Astrocyte of the cerebellum (primary cell): ENCODE measurements around the gene LTBP3.

Experiments
- DNase-seq: peaks from one replicate; pipeline ENCODE4 v3.0.0-alpha.2; 2011; ENCODE audit warnings: low read depth
- H3K4me3 ChIP-seq: 2 replicates; pipeline ENCODE4 v1.5.1; 2011; ENCODE audit warnings: mild to moderate bottlenecking, low read depth, low read length, moderate library complexity
- CTCF ChIP-seq: IDR thresholded peaks from 2 replicates; pipeline ENCODE4 v1.5.1; 2012; ENCODE audit warnings: low read length, low read depth, moderate library complexity, mild to moderate bottlenecking; ENCODE audit errors: missing control alignments
- in situ Hi-C: cut with HindIII; loops from 2 replicates; pipeline ENCODE4 v1.10.0; 2017; ENCODE audit warnings: low sequenced_read_pairs

LTBP3 gene

GRCh38 chr11:65585396-65586246 lies 27.5 kb upstream of the LTBP3 start:
- no peak overlapping the region for H3K4me3 ChIP-seq
- TF ChIP-seq CTCF: no peak
- in situ Hi-C loops: no loop called here
- DNase-seq: no peak

DNA sequence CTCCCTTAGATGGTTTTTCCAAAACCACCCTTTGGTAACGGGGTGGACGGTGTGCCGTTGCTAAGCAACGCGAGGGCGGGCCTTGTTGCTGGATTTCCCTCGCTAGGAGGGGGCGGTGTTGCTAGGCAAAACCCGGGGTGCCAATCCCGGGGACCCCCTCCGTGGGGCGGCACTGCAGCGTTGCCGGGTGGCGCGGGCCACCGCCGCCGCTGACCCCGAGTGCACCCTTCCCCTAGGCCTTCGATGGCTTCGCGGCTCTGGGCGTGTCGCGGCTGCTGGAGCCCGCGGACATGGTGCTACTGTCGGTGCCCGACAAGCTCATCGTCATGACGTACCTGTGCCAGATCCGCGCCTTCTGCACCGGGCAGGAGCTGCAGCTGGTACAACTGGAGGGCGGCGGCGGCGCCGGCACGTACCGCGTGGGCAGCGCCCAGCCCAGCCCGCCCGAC lies 26.6 kb upstream of the LTBP3 start:
- TF ChIP-seq CTCF: no peak
- no peak overlapping the region for H3K4me3 ChIP-seq
- in situ Hi-C loops: no loop called here
- DNase-seq: no peak

DNA sequence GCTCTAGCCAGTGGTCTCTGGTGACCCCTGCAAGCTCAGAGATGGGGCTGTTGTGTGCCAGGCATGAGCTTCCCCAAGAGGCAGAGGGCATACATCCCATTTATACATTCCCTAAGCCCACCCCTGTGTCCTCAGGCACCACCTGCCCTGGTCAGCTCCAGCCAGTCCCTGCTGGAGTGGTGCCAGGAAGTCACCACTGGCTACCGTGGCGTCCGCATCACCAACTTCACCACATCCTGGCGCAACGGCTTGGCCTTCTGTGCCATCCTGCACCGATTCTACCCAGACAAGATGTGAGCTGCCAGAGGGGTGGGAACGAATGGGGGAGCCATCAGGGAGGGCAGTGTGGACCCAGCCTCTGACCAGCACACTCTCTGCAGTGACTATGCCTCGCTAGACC lies 25.9 kb upstream of the LTBP3 start:
- in situ Hi-C loops: no loop called here

GRCh38 chr11:65583589-65583988 lies 25.4 kb upstream of the LTBP3 start:
- no peak for TF ChIP-seq CTCF
- in situ Hi-C loops: no loop called here
- no peak for DNase-seq
- no peak overlapping the region for H3K4me3 ChIP-seq

More for the DNA sequence above, 25.9 kb upstream of the LTBP3 start:
- TF ChIP-seq CTCF: no peak
- H3K4me3 ChIP-seq: no peak overlapping the region
- DNase-seq: no peak

DNA sequence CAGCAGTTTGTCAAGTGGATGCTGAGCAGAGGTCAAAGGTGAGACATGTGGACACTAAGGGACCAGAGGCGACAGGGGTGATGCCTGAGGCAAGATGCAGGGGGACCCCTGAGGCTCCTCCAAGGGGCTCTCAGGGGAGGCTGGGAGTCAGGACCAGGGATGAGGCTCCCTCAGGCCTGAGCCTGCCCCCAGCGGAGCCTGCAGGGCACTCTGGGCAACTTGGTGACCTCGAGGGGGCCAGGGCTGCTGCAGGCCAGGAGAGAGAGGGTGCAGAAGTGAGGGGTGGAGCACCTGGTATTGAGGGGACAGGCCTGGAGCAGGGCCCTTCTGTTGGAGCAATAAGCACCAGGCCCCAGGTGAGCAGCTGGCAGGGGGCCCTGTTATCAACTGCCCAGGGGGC lies 23.8 kb upstream of the LTBP3 start:
- TF ChIP-seq CTCF: no peak
- in situ Hi-C loops: no loop called here

DNA sequence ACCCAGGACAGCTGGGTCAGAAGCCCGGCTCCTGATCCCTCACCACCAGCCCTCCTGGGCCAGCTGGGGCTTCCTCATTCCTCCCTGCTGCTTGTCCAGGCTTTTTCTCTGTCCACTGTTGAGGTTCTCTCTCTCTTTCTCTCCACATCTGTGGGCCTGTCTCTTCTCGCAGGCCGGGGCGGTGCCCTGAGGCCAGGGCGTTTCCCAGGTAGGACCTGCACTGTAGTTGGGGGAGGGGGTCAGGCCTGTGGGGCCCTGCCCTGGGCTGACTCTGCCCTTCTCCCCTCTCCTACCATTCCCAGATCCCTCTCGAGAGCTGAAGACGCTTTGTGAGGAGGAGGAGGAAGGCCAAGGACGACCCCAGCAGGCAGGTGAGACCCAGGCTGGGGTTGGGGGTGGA lies 22.6 kb upstream of the LTBP3 start:
- DNase-seq: no peak
- TF ChIP-seq CTCF: no peak
- in situ Hi-C loops: no loop called here
- no peak overlapping the region for H3K4me3 ChIP-seq

More for the DNA sequence above, 23.8 kb upstream of the LTBP3 start:
- no peak for DNase-seq
- no peak overlapping the region for H3K4me3 ChIP-seq
